ENCODE measurements around the gene EBLN2.
"Not testable (repeated sequence)": the region's sequence is repeated elsewhere in the genome, so short reads cannot be mapped to it uniquely, and the experiment has no call there.

Gene EBLN2

DNA sequence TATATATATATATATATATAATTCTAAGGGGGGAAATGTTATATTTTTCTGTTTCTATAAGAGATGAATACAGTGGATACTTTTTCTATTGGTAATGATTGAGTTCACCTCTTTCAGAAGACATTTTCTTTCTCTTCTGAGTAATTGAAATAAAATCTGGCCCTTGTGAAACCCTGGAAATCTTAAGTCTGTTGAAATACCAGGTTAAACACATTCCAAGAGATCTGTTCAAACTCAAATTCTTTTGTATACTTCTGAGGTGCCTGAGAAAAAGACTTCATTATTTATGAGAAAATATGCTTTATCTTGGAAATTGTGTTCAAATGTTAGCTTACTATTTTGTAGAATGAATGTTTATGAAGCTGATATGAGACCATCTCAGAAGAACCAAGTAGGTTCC lies 4.8 kb downstream of the EBLN2 start:
- DNase-seq = not testable (repeated sequence)

- DNase-seq = no peak
Observed at GRCh38 chr3:73068419-73068818, 7.0 kb downstream of the EBLN2 start.

- no peak for DNase-seq
Observed at GRCh38 chr3:73069187-73069586, 7.7 kb downstream of the EBLN2 start.

GRCh38 chr3:73069775-73070444 lies 8.5 kb downstream of the EBLN2 start:
- no peak for DNase-seq

GRCh38 chr3:73070675-73071575 lies 9.5 kb downstream of the EBLN2 start:
- no peak for DNase-seq

- no peak for DNase-seq
Observed at GRCh38 chr3:73071952-73072351, 10.5 kb downstream of the EBLN2 start.

GRCh38 chr3:73072634-73073033 lies 11.2 kb downstream of the EBLN2 start:
- DNase-seq = no peak

- no peak for DNase-seq
Observed at GRCh38 chr3:73073091-73073707, 11.7 kb downstream of the EBLN2 start.

- DNase-seq = no peak
Observed at GRCh38 chr3:73074781-73075180, 13.3 kb downstream of the EBLN2 start.

DNA sequence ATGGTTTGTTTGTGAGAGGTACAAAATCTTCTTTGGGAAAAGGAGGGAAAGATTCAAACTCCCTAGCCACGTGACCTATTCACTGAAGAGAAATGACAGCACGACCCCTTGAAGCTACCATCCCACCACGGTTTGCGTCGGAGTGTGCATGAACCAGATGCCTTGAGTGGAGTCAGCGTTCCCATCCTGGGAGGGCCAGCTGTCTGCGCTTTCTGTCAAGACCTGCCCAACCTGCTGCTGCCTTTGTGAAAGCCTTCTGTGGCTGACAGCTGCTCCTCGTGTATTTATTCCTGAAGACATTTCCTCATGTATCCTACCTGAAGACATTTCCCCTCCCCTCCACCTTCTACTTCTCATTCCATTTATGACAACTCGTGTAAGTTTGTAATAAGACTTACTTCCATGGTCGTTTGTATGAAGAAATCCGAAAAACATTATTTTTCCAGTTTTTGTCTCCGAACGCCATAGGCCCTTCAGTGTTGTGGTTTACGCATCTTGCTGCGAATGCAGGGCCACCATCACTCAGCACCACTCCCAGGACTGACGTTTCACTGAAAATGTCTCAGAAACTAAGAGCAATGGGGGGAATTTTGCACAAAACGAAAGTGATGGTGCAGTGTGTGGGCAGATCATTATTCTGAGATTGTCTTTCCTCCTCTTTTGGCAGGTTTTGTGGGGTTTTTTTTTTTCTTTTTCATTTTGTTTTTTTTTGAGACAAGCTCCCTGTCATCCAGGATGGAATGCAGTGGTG lies 18.9 kb downstream of the EBLN2 start:
- no peak for DNase-seq

- DNase-seq = no peak
Observed at GRCh38 chr3:73081140-73081539, 19.7 kb downstream of the EBLN2 start.

- DNase-seq = no peak
Observed at GRCh38 chr3:73084170-73084569, 22.7 kb downstream of the EBLN2 start.

DNA sequence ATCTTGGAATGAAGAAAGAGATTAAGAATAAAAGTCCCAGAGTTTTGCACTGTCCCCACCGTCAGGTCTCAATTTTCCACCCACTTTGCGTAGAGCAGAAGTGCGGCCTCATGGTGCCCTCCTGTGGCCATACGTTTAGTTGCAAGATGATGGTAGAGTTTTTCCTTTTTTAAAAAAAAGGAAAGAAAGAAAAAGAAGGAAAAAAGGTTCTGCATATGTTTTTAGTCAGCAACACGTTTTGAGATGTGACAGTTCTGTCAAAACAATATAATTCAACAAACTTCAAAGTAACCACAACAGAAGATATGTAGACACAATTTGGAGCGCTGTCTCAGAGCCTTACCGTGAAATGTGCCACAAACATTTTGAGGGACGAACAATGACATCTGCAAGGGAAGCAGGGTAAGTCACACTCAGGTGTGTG lies 24.6 kb downstream of the EBLN2 start:
- peak; percentile 30 for DNase-seq

DNA sequence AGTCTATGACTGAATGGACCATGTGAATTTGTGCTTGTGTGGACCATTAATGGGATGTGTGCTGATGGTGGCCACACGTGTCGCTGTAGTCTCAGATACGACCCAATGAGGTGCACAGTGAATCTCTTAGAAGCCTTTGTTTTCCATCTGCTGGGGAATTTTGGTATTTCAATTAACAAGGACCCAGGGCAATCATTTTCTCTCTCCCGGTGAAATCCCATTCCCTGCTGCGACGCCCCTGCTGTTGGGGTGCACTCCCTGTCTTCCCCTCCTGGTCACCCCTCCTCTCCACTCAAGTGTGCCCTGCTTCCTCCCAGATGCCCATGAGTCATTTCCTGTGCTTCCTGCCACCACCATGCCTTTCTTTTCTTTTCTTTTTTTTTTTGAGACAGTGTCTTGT lies 32.7 kb downstream of the EBLN2 start:
- DNase-seq = no peak

GRCh38 chr3:73094951-73095350 lies 33.5 kb downstream of the EBLN2 start:
- DNase-seq = no peak

- DNase-seq = no peak
Observed at GRCh38 chr3:73096169-73096568, 34.7 kb downstream of the EBLN2 start.

GRCh38 chr3:73098026-73098425 lies 36.6 kb downstream of the EBLN2 start:
- DNase-seq = no peak

DNA sequence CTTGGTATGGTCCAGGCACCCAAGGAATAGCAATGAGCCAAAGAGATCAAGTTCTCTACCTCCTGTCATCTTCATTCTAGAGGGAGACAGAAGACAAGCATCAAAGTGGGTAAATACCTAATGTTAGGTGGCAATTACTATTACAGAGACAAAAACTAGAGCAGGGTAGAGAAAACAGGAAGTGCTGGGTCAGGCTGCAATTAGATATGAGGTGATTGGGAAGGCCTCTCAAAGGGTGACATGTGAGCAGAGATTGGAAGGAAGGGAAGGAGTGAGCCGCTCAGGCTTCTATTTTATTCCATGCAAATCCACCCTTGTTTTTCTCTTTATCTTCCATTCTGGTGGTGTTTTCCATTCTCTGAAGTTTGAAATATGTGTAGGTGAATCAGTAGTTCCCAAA lies 37.4 kb downstream of the EBLN2 start:
- no peak for DNase-seq

DNA sequence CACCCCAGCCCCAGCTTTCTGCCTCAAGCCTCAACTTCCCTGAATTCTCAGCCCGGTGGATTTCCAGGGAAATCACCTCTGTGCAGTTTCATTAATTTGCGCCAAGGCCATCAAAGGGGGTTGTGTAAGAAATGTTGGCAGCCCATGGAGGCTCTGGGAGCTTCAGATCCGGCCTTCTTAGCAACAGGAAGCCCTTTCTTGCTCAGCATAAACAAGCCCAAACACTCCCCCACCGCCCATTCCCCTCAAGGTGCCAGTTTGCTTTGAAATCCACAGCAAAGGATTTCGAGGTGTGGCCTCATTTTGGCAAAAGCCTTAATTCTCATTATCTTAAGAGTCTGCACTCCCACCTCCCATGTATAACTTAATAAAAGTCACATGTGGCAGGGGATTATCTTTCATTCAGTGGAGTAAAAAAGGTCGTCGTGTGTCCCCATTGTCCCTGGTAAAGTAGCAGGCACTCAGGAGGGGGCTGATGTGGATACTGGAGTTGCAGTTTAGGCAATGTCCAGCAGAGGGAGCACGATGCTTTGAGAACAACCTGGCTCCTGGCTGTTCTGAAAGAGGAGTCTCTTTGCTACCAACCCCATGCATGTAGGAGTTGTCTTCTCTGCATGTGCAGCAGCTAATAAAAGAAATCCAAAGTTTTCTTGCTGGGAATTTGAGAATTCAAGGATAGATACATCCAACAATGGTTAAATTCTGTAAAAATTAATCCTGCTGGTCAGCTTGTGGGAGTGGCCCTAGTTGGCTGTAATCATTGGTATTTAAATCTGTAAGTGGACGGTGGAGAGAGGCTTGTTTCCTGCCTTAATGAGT lies 39.5 kb downstream of the EBLN2 start:
- DNase-seq = peak; percentile 73

- no peak for DNase-seq
Observed at GRCh38 chr3:73101881-73102280, 40.4 kb downstream of the EBLN2 start.

GRCh38 chr3:73107215-73107614 lies 45.8 kb downstream of the EBLN2 start:
- DNase-seq = no peak

GRCh38 chr3:73107676-73108187 lies 46.3 kb downstream of the EBLN2 start:
- no peak for DNase-seq
